GM21423 (cell line): ENCODE data around the gene KLKB1.
"Not testable (repeated sequence)": the region's sequence is repeated elsewhere in the genome, so short reads cannot be mapped to it uniquely, and the experiment has no call there.

ENCODE experiments used
- ATAC-seq: cut with Tn5 transposase; IDR thresholded peaks from one replicate; pipeline ENCODE4 v1.9.1; 2021; ENCODE audit warnings: mild to moderate bottlenecking, moderate library complexity; ENCODE audit not compliant: unreplicated experiment

The KLKB1 gene

DNA sequence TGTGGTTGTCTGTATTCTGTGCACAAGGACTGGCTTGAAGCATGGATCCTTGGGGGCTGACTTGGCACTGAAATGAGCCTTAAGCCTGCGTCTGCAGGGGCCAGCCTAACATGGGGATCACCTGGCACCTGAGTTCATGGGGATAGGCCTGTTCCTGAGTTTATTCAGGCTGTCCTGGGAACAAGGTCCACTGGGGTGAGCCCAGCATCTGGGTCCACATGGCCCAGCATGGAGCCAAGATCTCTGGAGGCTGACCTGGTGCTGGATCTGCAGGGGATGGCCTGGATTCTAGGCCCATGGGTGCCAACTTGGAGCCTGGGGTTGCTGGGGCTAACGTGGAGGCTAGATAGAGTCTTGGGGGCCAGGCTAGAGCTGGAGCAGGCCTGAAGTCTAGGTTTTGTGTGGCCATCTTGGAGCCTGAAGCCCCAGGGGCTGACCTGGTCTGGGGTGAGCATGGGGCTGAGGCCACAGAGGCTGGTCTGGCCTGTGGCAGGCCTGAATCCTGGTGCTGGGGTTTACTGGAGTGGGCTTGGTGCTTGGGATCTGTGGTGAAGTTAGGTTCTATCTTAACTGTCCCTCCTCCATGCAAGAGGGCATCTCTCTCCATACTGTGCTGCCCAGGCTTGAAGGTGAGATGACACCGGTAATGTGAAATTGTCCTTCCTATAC, 652 bp upstream of the KLKB1 start:
- no peak for ATAC-seq

DNA sequence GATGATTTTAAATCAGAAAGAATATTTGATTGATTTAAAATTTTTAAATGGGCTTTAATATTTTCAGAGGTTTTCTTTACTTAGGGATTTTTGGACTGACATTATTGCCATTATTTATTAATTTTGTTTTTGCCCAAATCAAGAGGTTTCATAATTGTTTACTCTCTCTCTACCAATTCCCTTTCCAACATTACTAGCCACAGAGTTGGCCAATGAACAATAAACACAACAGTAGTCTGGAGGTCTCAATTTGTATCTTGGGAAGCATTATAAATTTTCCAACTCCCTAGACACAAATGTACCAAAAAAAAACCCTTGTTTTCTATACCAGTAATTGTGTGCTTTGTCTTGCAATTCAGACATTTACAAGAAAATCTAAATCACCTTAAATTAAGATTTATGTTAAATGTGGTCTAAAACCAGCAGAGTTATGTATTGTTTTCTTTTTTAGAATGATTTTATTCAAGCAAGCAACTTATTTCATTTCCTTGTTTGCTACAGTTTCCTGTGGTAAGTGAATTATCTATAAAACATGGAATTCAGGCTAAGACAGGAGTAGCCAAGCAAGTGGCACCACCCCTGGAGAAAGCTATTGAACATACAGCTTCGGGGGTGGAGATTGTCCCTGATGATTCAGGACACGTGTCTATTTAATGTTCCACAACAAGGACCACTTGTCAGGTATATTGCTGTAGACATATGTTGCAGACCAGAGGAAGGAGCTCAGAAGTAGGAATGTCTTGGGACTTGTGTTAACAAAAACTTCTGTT, 622 bp downstream of the KLKB1 start:
- ATAC-seq = no peak

DNA sequence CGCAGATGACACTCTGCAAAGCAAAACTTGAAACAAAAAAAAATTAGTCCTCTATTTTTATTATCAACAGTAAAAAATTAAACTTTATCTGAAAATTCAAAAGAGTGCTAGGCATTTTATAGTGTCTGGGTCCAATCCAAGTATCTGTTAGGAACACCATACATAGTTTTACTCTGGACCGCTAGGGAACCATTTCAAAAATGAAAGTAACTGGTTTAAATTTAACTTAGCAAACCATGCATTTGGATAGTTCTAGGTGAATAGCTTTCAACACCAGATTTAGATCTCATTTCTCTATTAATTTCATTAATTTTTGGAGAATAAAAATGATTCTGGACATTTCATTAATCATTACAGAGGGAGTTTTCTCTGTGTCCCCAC, 1.2 kb downstream of the KLKB1 start:
- no peak for ATAC-seq

DNA sequence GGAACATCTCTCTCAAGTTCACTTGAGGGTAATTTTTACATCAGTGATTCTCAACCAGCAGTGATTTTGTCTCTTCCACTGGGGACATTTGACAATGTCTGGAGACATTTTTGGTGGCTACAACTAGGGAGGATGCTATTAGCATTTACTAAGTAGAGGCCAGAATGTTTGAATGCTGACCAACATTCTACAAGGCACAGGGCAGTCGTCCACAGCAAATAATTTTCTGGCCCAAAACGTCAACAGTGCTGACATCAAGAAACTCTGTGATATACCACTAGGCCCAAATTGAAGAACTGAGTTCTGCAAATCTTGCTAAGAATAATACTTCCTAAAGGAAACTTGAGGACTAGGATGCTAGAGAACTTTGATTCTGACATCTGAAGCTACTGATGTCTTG, 7.1 kb downstream of the KLKB1 start:
- no peak for ATAC-seq

DNA sequence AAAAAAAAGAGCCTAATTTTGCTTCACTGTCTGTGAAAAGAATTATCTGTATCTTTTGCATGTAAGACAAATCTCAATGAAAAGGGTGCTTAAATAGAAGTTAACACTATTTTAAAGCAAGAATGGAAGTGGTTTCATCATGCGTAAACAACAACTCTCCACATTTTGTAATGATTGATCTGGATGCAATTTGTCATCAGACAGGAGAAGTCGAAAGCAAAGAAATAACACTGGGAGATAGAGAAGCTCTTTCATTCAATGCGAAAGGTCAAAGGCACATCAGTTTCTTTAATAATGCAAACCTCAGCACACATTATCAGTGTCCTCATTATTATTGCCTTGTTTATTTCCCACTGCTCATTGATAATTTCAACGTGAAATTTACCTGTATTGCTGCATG, 8.8 kb downstream of the KLKB1 start:
- no peak for ATAC-seq

DNA sequence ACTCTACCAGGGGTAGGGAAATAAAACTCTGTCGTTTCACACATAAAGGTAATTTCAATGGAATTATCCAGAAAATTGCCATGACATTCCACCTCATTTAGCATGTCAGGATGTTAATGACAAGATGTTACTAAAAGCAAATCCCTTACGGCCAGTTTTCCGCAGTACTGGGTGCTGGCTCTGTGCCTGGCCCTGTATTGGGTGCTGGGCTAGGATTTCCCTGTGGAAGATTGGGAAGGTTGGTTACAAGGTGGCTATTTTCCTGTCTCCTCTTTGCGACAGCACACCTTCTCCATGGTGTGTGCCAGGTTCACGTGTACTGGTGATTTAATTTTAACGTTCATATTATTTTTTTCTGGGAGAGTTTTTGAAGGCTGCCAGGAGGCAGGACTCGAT, 13.1 kb downstream of the KLKB1 start:
- ATAC-seq = no peak

DNA sequence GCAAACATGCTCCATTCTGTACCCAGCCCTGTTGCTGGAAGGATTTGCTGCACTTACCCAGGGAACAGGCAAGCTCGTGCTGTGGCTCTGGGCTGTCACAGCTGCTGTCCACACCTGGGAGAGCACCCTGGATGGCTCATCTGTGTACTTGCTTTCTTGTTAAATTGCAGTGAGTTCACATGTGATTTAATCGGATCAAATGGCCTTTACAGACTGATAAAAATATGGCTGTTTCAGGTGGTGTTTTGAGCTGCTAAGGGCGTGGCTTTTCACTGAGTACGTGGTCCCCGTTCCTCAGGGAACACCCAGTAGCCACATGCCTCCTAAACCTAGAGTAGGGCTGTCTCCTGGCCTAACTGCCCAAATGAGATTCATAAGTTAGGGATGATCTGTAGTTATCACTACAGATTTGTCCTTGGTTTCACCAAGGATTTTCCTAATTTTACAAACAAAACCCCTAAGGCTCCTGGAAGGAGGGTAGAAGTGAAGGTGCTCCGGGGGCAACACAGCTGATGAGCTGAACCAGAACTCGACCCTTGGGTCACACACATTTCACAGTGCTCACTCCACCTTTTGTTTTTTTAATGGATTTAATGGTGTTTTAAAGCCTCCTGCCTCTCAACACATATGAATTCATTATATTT, 13.7 kb downstream of the KLKB1 start:
- no peak for ATAC-seq

DNA sequence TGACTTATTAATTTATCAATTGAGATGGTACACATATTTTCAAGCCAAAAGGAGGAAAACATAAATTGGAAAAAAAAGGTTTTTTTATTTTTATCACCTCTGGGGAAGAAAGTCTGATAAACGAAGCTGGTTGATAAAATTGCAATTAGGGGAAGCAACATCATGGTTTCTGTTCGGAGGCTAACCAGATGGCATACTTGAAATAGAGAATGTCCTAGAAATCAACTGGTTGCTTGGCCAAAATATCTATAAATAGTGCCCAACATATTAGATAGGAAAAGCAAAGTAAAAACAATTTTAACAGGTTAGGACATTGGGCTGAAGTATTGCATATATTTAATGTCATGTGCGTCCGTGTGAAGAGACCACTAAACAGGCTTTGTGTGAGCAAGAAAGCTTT, 14.3 kb downstream of the KLKB1 start:
- ATAC-seq = no peak

DNA sequence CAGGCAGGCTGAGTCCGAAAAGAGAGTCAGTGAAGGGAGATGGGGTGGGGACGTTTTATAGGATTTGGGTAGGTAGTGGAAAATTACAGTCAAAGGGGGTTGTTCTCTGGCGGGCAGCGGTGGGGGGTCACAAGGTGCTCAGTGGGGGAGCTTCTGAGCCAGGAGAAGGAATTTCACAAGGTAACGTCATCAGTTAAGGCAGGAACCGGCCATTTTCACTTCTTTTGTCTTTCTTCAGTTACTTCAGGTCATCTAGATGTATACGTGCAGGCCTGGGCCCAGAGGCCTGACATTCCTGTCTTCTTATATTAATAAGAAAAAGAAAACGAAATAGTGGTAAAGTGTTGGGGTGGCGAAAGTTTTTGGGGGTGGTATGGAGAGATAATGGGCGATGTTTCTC, 14.7 kb downstream of the KLKB1 start:
- ATAC-seq = not testable (repeated sequence)

DNA sequence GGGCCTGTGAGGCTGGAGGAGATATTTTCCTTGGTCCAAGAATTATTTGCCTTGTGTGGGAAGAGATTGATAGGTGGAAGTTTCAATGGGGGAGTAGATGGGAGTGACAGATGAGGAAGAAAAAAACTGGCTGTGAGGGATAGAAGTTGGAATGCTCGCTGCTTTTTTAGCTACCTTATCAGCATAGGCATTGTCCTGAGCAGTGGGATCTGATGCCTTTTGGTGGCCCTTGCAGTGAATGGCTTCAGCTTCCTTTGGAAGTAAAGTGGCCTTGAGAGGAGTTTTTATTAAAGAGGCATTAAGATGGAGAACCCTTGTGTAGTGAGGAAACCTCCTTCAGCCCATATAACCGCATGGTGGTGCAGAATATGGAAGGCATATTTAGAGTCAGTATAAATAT, 16.0 kb downstream of the KLKB1 start:
- ATAC-seq = no peak

DNA sequence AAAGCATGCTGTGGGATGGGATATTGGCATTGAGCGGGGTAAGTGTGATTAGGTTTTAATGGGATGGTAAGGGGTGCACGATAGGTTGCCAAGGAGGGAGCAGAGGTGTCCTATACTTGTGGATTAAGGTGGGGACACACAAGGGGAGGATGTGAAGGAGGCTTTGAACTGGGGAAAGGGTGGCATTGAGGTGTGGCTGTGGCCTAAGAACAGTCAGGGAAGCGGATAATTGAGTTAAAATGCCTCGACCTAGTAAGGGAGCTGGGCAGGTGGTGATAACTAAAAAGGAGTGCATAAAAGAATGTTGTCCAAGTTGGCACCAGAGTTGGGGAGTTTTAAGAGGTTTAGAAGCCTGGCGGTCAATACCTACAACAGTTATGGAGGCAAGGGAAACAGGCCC, 17.5 kb downstream of the KLKB1 start:
- no peak for ATAC-seq

DNA sequence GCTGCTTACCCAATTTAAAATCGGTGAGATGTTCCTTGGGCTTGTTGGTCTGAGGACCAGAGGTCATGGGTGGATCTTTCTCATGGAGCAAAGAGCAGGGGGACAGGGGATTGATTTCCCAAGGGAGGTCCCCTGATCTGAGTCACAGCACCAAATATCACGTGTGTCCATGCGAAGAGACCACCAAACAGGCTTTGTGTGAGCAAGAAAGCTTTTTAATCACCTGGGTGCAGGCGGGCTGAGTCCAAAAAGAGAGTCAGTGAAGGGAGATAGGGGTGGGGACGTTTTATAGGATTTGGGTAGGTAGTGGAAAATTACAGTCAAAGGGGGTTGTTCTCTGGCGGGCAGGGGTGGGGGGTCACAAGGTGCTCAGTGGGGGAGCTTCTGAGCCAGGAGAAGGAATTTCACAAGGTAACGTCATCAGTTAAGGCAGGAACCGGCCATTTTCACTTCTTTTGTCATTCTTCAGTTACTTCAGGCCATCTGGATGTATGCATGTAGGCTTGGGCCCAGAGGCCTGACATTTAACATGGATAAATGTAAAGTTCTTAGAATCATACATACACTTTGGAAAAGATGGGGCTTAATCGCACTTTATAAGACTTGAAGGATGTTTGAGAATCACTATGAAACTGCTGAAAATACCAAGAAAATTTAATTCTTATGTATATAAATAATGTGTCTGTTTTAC, 19.9 kb downstream of the KLKB1 start:
- not testable (repeated sequence) for ATAC-seq

DNA sequence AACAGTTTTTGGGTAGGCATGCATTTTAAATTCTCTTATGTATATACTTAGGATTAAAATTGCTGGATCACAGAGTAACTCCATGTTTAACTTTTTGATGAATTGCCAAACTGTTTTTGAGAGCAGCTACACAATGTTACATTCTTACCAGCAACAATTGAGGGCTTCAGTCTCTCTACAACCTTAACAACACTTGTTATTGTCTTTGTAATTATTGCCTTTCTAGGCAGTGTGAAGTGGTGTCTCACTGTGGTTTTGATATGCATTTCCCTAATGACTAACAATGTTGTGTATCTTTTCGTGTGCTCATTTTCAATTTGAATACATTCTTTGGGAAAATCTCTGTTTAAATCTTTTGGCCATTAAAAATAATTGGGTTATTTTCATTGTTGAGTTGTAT, 21.3 kb downstream of the KLKB1 start:
- ATAC-seq = no peak

DNA sequence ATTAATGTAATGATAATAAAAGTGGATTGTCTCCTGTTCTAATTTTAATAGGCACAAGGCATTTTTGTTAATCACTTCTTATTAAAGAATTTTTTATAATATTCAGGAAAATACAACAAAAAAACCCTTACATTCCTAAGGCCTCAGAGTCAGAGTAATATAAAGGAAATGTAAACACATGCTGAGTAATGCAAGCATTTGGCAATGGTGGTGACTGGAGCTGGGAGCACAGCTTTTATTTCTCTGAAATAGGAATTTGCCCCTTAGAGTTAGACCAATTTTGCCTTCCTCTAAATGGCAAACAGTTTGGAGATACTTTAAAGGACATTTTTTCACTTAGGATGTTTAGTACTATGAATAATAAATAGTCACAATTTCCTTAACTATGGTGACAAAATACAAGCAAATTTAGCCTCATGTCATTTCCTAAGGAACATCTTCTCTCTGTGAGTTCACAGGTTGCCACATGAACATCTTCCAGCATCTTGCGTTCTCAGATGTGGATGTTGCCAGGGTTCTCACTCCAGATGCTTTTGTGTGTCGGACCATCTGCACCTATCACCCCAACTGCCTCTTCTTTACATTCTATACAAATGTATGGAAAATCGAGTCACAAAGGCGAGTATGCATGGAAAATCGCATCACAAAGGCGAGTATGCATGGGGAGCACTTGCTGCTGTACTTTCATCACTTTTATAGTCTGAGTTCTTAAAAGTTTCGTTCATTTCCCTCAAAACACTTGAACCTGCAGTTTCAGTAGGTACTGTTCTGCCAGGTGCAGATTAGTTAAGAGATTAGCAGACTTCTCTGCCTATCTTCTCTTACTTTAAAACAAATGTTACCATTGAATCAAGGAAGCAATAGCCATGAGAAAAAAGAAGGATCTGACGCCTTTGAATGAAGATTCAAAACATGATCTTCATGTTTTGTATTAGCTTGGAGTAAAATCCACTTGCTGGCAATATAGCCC, 22.8 kb downstream of the KLKB1 start:
- no peak for ATAC-seq

DNA sequence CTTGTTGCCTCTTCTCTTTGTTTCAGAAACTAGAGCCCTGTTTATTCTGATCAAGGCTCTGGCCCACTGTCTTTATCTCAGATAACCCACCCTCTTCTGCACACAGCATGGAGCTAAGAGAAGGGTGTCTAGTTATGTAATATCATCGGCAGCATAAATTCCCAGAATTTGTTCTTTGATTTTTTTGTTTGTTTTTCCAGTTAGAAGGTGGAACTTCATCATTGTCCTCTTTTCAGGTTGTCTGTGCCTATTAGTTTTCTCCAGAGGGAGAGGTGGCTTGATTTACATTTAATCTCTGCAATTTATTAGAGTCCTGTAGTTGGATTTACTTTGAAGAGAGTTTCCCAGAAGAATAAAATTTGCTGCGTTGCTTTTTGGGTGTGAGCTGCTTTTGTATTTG, 23.5 kb downstream of the KLKB1 start:
- ATAC-seq = no peak

DNA sequence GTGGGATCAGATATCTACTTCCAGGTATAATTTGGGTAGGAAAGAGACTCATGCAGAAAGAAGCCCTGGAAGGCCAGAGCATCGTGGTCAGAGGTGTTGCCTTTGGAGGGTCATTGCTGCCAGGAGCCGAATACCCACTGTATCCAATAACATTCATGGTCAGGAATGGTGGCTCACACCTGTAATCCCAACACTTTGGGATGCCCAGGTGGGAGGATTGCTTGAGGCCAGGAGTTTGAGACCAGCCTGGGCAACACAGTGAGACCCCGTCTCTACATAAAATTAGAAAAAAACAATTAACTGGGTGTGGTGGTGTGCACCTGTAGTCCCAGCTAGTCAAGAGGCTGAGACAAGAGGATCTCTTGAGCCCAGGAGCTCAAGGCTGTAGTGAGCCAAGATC, 27.8 kb downstream of the KLKB1 start:
- no peak for ATAC-seq

DNA sequence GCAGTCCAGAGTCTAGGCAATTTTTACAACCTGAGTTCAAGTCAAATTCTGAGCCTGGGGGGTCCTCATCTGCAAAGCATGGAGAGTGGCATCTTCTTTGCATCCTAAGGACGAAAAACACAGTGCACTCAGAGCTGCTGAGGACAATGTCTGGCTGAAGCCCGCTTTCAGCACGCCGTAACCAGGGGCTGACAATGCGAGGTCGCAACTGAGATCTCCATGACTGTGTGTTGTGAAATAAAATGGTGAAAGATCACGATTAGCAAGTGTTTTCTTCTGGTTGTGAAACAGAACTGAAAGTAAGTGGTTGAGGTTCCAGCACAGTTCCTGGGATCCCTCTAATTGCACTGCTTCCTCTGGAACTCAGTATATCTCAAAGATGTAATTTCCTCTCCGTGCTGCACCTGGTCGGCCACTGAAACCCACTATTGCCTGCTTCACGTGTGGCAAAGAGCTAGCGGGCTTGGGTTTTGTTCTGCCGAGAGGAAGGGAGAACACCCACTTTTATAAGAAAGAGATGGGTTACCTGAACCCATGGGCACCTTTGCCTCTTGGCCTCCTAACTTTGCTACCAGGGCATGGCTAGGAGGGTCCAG, 31.0 kb downstream of the KLKB1 start:
- ATAC-seq = no peak

DNA sequence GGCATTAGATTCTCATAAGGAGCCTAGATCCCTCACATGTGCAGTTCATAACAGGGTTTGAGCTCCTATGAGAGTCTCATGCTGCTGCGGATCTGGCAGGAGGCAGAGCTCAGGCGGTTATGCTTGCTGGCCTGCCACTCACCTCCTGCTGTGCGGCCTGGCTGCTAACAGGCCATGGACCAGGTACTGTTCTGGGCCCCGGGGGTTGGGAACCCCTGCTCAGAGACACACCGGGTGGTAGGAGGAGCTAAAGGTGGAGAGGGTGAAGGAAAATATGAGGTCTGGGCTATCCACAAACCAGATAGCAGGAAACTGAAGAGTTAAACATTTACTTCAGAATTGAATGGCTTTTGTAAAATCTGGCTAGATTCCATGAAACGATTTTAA, 32.8 kb downstream of the KLKB1 start:
- no peak for ATAC-seq

DNA sequence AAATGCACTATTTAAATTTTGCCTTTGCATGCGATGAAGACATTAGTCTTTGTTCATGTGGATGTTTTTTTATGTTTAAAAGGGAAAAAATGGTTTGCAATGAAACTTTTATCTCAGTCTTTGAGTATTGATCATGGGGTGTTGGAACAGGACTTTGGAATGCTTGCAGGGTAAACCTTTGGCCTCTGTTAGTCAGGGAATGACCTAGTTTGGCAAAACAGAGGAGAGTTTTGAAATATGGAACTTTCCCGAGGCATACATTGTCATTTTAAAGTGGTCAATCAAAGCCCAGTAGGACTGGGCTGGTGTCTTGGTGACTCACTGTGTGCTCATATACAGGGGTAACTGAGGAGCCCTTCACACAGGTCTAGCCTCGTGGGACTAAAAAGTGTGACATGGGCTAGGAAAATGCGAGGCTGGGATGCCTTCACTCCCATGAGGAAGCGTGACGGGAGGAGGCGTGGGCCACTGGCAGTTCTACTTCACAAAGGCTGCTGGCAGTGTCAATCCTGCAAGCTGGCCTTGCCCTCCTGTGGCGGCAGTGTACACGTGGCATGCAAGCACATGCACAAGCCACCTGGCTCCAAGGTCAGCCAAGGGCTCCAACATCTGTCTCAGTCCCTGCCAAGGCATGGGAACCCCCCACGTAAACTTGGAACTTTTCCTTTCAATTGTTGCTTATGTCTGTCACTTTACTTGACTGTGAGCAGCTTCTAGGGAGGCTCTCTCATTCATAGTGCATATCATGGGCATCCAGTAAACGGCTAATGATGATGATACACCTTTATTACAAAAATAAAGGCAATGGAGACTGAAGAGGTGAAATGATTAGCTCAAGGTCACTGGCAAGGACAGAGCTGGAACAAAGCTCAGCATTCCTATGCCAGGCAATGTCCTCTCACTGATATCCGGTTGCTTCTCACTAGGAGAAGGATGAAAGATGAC, 33.5 kb downstream of the KLKB1 start:
- no peak for ATAC-seq
